ENCODE data around the gene ING5.

- TF ChIP-seq EP300 (IDR thresholded peaks at IDR 0.05), result no peak
- TF ChIP-seq, protein P1, sequence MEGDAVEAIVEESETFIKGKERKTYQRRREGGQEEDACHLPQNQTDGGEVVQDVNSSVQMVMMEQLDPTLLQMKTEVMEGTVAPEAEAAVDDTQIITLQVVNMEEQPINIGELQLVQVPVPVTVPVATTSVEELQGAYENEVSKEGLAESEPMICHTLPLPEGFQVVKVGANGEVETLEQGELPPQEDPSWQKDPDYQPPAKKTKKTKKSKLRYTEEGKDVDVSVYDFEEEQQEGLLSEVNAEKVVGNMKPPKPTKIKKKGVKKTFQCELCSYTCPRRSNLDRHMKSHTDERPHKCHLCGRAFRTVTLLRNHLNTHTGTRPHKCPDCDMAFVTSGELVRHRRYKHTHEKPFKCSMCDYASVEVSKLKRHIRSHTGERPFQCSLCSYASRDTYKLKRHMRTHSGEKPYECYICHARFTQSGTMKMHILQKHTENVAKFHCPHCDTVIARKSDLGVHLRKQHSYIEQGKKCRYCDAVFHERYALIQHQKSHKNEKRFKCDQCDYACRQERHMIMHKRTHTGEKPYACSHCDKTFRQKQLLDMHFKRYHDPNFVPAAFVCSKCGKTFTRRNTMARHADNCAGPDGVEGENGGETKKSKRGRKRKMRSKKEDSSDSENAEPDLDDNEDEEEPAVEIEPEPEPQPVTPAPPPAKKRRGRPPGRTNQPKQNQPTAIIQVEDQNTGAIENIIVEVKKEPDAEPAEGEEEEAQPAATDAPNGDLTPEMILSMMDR (IDR thresholded peaks at IDR 0.05), result no peak
- no peak for TF ChIP-seq POLR2AphosphoS5 (IDR thresholded peaks at IDR 0.05)
- no peak for TF ChIP-seq POLR2A (IDR thresholded peaks at IDR 0.05)
These were observed 29.3 kb upstream of the ING5 start for GRCh38 chr2:241672243-241673188.
